Mononuclear cell (primary cell): ENCODE results near the gene NFYA. TPM values are rescaled to one million over a fixed set of nuclear protein-coding genes. Genes with fewer than 3 reads are reported as not detected.

ENCODE experiments used
- H3K27me3 ChIP-seq: 2 replicates; pipeline ENCODE4 v1.6.0; 2011; ENCODE audit warnings: low read length, control low read depth; ENCODE audit not compliant: insufficient read depth
- H3K4me1 ChIP-seq: 2 replicates; pipeline ENCODE4 v1.5.1; 2011; ENCODE audit warnings: mild to moderate bottlenecking, low read length, control low read depth; ENCODE audit not compliant: insufficient read depth
- H3K4me3 ChIP-seq: 2 replicates; pipeline ENCODE4 v1.5.1; 2011; ENCODE audit warnings: mild to moderate bottlenecking, low read length, moderate library complexity
- H3K9me3 ChIP-seq: 2 replicates; pipeline ENCODE4 v1.5.1; 2011; ENCODE audit warnings: low read depth, mild to moderate bottlenecking, control low read depth, low read length
- total RNA-seq: library from RNA; depleted of rRNA; stranded (reverse); fragments of >200 nt; gene quantifications from one replicate; pipeline ENCODE4 v1.2.3, GENCODE V29; 2012

NFYA gene
- total RNA-seq, 1 donor = 16.6 TPM

DNA sequence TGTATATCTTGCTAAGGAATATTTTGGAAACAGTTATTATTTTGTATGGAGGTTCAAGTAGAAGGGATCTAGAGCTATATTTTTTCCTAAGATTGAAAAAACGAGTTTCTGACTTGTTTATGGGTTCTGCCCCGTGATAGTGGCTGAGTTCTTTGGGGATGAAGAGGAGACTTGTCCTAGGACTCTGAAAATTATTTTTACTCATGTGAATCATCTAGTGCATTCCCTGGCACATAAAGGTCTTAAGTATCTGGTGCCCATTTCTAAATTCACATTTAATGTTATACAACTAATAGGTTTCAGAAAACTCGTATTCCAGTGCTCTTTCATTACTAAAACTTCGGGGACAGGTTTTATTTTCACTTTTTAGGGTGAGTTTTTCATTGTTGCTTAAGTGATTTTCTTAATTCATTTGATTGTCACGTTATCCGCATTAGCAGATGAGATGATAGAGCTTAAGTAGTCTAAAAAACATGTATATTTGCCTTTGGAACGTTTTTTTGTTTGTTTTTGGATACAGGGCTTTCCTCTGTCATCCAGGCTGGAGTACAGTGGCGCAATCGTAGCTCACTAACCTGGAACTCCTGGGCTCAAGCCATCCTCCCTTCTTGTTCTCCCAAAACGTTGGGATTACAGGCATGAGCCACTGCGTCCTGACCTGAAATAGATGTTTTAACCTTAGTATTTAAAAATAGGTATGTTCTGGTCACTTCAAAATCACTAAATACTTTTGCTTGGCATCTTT lies 2.1 kb downstream of the NFYA start:
- Histone ChIP-seq H3K4me3 (no peak overlapping the region), H3K4me1 (peaks cover 32% of the 10 kb centered on the region)

DNA sequence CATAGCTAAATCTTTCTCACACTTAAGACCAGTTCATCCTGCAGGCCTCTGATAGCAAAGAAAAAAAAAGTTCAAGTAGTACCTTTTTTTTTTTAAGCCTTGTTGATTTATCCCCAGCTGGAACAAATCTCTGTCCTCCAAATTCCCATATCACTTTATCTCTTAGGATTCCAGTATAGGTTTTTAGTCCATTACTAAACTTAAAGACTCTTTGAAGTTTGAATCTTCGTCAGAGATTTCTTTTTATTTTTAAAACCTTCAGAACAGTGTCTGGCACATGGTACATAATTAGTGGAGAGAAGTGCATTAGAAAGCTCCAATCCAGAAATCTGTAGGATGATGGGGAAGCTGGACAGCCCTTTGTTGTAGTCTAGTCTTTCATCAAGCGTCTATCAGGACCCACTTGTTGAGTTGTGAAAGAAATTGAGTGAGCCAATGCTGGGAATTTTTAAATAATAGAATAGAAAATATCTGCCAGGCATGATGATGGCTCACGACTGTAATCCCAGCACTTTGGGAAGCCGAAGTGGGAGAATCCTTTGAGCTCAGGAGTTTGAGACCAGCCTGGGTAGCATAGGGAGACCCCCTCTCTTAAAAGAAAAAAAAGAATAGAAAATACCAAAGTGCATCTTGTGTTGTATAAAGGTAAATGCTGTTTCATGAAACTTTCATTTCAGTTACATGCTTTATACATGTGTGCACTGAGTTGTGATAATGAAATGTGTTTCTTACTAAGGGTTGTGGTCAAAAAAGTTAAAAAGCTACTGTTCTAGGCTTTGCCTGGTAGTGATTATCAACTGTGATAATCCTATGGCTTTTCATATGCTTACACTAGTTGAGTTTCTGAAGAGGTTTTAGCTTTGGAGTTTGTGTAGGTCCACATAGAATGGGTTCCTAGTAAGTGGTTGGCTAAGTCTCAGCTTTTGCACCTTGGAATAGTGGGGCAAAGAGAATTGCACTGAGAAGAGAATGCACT lies 3.2 kb downstream of the NFYA start:
- Histone ChIP-seq H3K27me3 (no peaks in the 10 kb centered on the region), H3K9me3 (no peaks in the 10 kb centered on the region), H3K4me3 (no peak overlapping the region), H3K4me1 (peaks cover 38% of the 10 kb centered on the region)

More for the DNA sequence above, 2.1 kb downstream of the NFYA start:
- Histone ChIP-seq H3K27me3 (no peaks in the 10 kb centered on the region), H3K9me3 (no peaks in the 10 kb centered on the region)

DNA sequence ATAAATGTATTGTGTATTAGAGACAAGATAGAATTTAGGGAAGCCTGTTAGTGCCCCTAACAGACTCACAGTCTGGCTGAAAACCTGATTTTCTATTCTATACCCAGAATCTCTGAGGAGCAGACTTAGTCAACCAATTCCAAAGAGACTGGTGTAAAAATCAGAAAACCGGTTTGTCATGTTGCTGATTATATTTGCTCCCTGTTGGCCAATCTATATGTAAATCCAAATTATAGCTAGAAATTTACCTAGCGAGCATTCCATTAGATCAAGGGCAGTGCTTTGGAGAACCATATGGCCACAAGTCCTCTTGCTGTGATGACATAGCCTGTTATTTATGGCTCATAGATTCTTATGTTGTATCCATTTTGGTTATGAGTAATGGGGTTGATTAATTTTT lies 4.8 kb downstream of the NFYA start:
- Histone ChIP-seq H3K4me3 (no peak overlapping the region), H3K27me3 (no peaks in the 10 kb centered on the region), H3K9me3 (no peaks in the 10 kb centered on the region), H3K4me1 (peaks cover 38% of the 10 kb centered on the region)

DNA sequence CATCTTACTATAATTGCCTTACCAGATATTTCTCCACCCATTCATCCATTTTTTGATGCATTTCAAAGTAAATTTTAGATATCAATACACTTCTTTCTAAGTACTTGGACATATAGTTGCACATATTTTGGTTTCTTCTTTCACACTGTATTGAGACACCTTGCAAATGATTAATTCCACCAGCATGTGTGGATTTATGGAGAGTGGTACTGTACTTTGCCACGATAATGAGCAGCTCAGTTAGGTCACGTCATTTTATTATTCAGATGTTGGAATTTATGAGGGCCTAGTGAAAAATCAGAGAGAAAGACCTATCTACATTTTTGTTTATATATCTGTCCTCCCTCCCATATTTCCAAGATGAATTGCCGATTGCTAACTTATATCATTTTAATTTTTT lies 5.3 kb downstream of the NFYA start:
- H3K27me3 ChIP-seq = no peaks in the 10 kb centered on the region
- no peak overlapping the region for H3K4me3 ChIP-seq
- no peaks in the 10 kb centered on the region for H3K9me3 ChIP-seq
- peaks cover 38% of the 10 kb centered on the region for H3K4me1 ChIP-seq

DNA sequence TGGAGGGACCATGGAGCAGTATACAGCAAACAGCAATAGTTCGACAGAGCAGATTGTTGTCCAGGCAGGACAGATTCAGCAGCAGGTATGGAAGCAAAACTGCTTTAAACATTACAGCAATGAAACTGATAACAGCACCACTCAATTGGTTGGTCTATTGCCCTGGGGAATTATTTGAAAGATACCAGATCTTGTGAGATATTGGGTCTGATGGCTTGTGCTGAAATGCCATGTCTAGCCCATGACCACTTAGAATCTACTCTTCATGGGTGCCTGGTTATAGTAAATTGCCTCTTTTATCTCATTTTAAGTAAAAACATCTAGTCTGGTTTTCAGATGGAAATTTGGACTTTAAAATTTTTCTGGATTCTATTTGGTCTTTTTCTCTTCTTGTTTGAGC lies 6.3 kb downstream of the NFYA start:
- Histone ChIP-seq H3K27me3 (no peaks in the 10 kb centered on the region), H3K4me3 (no peak overlapping the region), H3K9me3 (no peaks in the 10 kb centered on the region), H3K4me1 (peaks cover 36% of the 10 kb centered on the region)

DNA sequence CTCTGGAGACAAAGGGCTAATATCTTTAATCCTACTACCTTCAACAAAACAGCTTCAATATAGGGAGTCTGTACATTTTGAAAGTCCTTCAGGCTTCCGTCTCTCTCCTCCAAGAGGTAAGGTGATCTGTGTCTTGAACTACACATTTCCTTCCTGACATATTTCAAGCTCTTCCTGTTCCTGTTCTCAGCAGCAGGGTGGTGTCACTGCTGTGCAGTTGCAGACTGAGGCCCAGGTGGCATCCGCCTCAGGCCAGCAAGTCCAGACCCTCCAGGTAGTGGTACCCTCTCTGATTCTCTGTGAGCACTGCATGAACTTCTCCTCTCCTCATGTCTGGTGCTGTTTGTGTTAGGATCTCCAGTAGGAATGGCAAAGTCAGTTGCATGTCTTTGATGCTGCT lies 7.8 kb downstream of the NFYA start:
- no peaks in the 10 kb centered on the region for H3K27me3 ChIP-seq
- peaks cover 23% of the 10 kb centered on the region for H3K4me1 ChIP-seq
- no peaks in the 10 kb centered on the region for H3K9me3 ChIP-seq
- H3K4me3 ChIP-seq = no peak overlapping the region

DNA sequence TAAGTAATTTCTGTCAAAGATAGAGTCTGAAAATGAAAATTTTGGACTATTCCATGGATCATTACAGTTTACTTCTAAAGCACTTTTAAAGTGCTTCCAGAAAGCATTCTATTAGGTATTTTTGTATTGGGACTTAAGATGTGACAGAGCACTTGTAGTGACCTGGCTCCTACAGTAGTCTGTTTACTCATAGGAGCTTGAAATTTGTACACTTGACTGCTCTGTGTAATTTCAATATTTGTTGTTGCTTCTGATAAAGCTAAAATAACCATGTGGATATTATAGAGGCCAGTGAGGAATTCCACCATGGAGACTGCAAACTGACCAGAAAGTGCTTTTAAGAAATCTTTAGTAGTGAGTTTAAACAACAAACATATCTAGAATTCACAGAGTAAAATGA lies 10.3 kb downstream of the NFYA start:
- H3K27me3 ChIP-seq = no peaks in the 10 kb centered on the region
- no peak overlapping the region for H3K4me3 ChIP-seq
- H3K9me3 ChIP-seq = no peaks in the 10 kb centered on the region
- peaks cover 17% of the 10 kb centered on the region for H3K4me1 ChIP-seq

DNA sequence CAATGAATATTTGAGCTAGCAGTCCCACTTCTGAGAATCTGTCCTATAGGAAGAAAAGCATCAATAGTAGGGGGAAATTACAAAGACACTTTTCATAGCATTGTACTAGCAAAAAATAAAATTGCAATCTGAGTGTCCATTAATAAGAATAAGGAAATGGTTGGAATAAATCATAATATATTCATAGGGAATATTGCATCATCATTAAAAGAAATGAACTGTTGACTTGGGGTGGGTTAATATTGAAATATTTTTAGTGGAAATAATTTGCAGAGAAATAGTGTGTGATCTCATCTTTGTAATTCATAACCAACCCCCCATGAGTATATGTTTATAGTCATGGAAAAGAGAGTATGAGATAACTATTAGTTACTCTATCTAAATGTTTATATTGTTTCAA lies 12.4 kb downstream of the NFYA start:
- Histone ChIP-seq H3K4me1 (peaks cover 12% of the 10 kb centered on the region), H3K9me3 (no peaks in the 10 kb centered on the region), H3K27me3 (no peaks in the 10 kb centered on the region), H3K4me3 (no peak overlapping the region)

DNA sequence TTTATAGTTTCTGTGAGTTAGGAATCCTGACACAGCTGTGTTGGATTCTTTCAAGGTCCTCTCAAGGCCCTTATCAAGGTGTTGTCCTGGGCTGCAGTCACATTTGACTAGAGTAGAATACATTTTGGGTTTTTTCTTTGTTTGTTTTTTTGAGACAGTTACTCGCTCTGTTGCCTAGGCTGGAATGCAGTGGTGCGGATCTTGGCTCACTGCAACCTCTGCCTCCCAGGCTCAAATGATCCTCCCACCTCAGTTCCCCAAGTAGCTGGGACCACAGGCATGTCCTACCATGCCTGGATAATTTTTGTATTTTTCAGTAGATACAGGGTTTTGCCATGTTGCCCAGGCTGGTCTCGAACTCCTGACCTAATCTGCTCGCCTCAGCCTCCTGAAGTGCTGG lies 15.7 kb downstream of the NFYA start:
- H3K4me1 ChIP-seq = no peaks in the 10 kb centered on the region
- H3K27me3 ChIP-seq = no peaks in the 10 kb centered on the region
- no peaks in the 10 kb centered on the region for H3K9me3 ChIP-seq

DNA sequence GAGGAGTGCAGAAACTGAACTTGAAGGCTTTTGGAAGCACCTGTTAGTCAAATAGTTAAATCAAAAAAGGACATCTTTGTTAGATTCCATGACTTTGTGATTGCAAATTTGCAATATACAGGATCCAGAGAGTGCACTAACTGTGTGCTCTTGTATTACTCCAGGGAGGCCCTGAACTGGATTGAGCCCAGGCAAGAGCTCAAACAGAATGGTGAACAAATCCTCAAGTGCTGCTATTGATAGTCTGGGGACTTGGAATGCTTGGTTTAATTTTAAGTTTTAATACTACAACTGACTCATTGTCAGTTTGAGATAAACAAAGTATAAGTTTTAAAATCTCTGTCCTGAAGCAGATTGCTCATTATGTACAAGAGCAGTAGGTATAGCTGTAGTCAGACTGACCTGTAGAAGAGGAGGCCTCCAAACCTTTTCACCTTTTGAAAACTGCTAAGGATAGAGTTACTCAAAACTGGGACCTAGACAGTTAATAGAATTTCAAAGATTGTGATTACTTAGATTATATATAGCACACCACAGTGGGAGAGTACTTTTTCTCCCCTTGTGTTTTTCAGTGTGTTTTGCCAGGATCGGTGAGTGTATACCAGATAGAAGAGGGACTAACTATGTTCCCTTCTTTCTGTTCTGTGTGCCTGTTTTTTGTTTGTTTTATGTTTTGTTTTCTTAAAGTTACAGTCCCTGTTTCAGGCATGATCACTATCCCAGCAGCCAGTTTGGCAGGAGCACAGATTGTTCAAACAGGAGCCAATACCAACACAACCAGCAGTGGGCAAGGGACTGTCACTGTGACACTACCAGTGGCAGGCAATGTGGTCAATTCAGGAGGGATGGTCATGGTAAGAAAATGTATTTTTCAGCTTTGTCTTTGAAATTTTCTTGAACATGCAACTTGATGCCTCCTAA lies 18.3 kb downstream of the NFYA start:
- Histone ChIP-seq H3K27me3 (no peaks in the 10 kb centered on the region), H3K4me3 (no peak overlapping the region), H3K9me3 (no peaks in the 10 kb centered on the region), H3K4me1 (no peaks in the 10 kb centered on the region)

More for the DNA sequence above, 15.7 kb downstream of the NFYA start:
- no peak overlapping the region for H3K4me3 ChIP-seq

DNA sequence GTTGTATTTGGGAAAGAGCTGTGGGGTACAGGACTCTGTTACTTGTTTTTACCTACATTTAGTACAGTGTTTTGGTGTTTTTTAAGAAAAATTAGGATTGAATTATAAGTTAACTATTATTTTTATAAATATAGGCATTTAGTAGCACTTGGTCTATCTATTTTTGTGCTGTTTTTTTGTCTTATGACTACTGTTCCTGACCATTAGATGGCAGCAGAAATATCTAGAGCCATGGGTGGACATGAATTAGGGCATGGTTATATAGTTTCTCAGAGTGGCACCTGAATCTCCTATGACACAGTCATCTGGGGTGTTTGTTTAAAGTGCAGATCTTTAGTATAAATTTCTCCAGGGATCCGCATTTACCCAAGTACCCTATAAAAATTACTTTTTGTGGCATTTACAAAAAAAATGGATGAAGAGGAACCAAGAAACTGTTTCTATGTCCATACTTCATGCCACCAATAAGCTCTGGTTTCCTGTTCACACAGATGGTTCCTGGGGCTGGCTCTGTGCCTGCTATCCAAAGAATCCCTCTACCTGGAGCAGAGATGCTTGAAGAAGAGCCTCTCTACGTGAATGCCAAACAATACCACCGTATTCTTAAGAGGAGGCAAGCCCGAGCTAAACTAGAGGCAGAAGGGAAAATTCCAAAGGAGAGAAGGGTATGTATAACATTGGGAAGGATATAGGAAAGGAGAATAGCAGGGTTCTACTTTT lies 19.8 kb downstream of the NFYA start:
- H3K9me3 ChIP-seq = no peaks in the 10 kb centered on the region
- no peaks in the 10 kb centered on the region for H3K4me1 ChIP-seq
- no peak overlapping the region for H3K4me3 ChIP-seq

DNA sequence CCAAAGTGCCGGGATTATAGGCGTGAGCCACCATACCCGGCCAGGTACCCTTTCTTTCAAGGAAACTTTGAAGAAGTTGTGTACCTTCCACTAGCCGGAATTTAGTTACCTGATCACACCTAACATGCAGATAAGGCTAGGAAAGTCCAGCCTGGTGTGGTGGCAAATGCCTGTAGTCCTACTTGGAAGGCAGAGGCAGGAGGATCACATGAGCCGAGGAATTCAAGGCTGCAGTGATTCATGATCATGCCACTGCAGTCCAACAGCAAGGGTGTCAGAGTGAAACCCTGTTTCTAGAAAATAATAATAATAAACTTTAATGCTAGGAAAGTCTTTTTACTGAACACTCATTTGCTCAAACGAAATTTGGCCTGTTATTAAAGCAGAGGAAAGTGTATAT lies 21.0 kb downstream of the NFYA start:
- Histone ChIP-seq H3K27me3 (no peaks in the 10 kb centered on the region), H3K4me3 (no peak overlapping the region), H3K9me3 (no peaks in the 10 kb centered on the region), H3K4me1 (no peaks in the 10 kb centered on the region)

More for the DNA sequence above, 19.8 kb downstream of the NFYA start:
- H3K27me3 ChIP-seq = no peaks in the 10 kb centered on the region

DNA sequence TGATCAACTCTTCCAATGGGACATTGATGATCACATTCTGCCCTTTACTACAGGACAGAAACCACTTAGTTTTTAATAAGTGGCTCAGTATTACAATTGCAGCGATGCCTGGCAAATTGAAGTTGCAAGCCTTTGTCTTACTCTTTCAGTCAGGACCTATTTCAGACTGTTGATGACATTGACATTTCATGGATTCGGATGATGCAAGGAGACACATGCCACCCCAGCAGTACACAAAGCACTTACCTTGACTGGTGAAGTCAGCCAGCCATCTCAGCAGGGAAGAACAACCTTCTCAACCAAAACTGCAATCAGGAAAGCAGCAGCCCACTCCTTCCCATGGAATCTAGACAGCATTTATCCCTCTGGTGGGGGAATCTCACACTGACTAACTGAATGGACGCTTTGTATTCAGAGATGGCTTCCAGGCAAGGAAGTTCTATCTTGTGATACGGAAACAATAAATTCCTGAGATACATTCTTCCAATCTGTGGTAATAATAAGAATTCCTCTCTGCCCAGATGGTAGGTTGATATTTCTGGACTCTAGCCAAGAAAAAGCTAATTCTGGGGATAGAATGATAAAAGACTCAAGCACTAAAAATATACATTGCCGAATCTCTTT lies 24.8 kb downstream of the NFYA start:
- Histone ChIP-seq H3K9me3 (no peaks in the 10 kb centered on the region), H3K4me1 (no peaks in the 10 kb centered on the region), H3K27me3 (no peaks in the 10 kb centered on the region), H3K4me3 (no peak overlapping the region)

DNA sequence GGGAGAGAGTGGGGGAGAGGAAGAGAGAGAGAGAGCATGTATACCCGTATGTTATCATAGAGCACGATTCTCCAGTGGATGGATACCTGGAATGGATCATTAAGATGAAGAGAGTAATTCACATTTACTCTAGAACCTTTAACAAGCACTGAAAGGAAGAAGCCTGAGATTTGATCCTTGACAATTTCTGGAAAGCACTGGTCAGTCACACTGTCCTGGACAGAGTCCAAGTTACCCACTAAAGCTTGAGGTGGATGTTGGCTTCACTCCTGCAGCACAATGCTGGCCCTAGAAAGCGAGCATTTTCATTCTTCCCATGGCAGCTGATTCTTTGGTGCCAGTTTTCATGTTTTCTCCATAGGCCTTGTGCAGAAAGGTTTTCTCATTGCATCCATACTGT lies 25.6 kb downstream of the NFYA start:
- H3K4me3 ChIP-seq = no peak overlapping the region

More for the DNA sequence above, 25.6 kb downstream of the NFYA start:
- no peaks in the 10 kb centered on the region for H3K9me3 ChIP-seq
- H3K4me1 ChIP-seq = no peaks in the 10 kb centered on the region
- H3K27me3 ChIP-seq = no peaks in the 10 kb centered on the region
